Measurements from ENCODE around the gene GOSR1. TPM values are rescaled to one million over a fixed set of nuclear protein-coding genes. Genes with fewer than 3 reads are reported as not detected.

GOSR1 gene
- total RNA-seq, 2 donors from 2014 or later: 29.6 to 54.9 TPM

DNA sequence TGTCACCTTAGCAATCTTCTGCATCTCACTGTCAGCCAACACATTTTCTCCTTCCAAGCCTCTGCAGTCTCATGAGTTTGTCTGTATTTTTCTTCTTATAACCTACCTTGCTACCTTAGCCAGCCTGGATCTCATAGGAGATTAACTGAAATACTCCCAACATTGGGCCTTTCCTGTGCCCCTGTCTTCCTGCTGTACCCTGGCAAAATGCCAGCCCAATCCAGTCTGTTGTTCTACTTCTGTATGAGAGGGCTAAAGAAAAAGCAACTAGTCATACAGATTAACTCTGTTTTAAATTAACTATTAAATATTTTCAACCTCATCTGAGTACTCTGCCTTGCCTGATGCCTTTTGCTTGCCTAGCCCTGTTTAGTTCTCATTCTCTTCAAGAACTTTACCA lies 18.4 kb downstream of the GOSR1 start:
- H3K27ac ChIP-seq: no peak overlapping the region
- peaks cover 3% of the 10 kb centered on the region for H3K27me3 ChIP-seq (replicated peaks; ENCODE audit: insufficient read depth)
- H3K36me3 ChIP-seq: peaks cover 48% of the 10 kb centered on the region
- TF ChIP-seq, protein P1, sequence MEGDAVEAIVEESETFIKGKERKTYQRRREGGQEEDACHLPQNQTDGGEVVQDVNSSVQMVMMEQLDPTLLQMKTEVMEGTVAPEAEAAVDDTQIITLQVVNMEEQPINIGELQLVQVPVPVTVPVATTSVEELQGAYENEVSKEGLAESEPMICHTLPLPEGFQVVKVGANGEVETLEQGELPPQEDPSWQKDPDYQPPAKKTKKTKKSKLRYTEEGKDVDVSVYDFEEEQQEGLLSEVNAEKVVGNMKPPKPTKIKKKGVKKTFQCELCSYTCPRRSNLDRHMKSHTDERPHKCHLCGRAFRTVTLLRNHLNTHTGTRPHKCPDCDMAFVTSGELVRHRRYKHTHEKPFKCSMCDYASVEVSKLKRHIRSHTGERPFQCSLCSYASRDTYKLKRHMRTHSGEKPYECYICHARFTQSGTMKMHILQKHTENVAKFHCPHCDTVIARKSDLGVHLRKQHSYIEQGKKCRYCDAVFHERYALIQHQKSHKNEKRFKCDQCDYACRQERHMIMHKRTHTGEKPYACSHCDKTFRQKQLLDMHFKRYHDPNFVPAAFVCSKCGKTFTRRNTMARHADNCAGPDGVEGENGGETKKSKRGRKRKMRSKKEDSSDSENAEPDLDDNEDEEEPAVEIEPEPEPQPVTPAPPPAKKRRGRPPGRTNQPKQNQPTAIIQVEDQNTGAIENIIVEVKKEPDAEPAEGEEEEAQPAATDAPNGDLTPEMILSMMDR (IDR thresholded peaks at IDR 0.05): no peak
- H3K4me1 ChIP-seq (ENCODE audit: control insufficient read depth in 1 of 2, low read depth in 2 of 2): no peaks in the 10 kb centered on the region
- no peak for DNase-seq (ENCODE audit: low spot score)
- H3K9me3 ChIP-seq: no peaks in the 10 kb centered on the region
- no peak overlapping the region for H3K4me3 ChIP-seq
- ATAC-seq (ENCODE audit: insufficient number of reproducible peaks, low FRiP score, low read depth): no peak

GRCh38 chr17:30503558-30503957 lies 26.4 kb downstream of the GOSR1 start:
- Histone ChIP-seq H3K4me3 (no peak overlapping the region), H3K27me3 (replicated peaks; ENCODE audit: insufficient read depth) (no peaks in the 10 kb centered on the region), H3K36me3 (peaks cover 39% of the 10 kb centered on the region), H3K27ac (no peak overlapping the region), H3K9me3 (no peaks in the 10 kb centered on the region), H3K4me1 (ENCODE audit: control insufficient read depth in 1 of 2, low read depth in 2 of 2) (no peaks in the 10 kb centered on the region)
- DNase-seq (ENCODE audit: low spot score) (no peak), ATAC-seq (ENCODE audit: insufficient number of reproducible peaks, low FRiP score, low read depth) (no peak)
- TF ChIP-seq, protein P1 (IDR thresholded peaks at IDR 0.05): no peak

DNA sequence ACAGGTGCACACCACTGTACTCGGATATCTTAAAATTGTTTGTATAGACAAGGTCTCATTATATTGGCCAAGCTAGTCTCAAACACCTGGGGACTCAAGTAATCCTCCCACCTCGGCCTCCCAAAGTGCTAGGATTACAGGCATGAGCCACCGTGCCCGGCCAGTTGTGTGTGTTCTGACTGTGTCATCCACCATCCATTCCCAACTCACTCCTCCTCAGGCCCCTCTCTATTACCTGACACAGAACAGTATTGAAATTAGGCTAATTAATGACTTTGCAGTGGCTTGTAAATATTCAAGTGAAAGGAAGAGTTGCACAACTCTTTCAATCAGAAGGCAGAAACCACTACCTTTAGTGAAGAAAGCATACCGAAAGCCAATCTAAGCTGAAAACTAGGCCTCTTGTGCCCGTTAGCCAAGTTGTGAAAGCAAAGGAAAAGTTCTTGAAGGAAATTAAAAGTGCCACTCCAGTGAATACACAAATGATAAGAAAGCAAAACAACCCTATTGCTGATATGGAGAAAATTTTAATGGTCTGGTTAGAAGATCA lies 28.7 kb downstream of the GOSR1 start:
- peaks cover 29% of the 10 kb centered on the region for H3K36me3 ChIP-seq
- H3K27ac ChIP-seq: no peak overlapping the region
- H3K4me1 ChIP-seq (ENCODE audit: control insufficient read depth in 1 of 2, low read depth in 2 of 2): no peaks in the 10 kb centered on the region
- H3K4me3 ChIP-seq: no peak overlapping the region
- TF ChIP-seq, protein P1 (IDR thresholded peaks at IDR 0.05): no peak
- H3K27me3 ChIP-seq (replicated peaks; ENCODE audit: insufficient read depth): no peaks in the 10 kb centered on the region
- H3K9me3 ChIP-seq: no peaks in the 10 kb centered on the region
- no peak for ATAC-seq (ENCODE audit: insufficient number of reproducible peaks, low FRiP score, low read depth)
- no peak for DNase-seq (ENCODE audit: low spot score)

DNA sequence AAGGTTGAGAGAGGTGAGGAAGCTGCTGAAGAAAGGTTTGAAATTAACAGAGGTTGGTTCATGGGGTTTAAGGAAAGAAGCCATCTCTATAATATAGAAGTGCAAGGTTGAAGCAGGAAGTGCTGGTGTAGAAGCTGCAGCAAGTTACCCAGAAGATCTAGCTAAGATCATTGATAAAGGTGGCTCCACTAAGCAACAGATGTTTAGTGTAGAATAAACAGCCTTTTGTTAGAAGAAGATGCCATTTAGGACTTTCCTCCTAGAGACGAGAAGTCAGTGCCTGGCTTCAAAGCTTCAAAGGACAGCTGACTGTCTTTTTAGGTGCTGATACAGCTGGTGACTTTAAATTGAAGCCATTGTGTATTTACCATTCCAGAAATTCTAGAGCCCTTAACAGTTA lies 29.3 kb downstream of the GOSR1 start:
- no peak overlapping the region for H3K4me3 ChIP-seq
- ATAC-seq (ENCODE audit: insufficient number of reproducible peaks, low FRiP score, low read depth): no peak
- no peak overlapping the region for H3K27ac ChIP-seq
- peaks cover 26% of the 10 kb centered on the region for H3K36me3 ChIP-seq
- DNase-seq (ENCODE audit: low spot score): no peak
- TF ChIP-seq, protein P1 (IDR thresholded peaks at IDR 0.05): no peak
- no peaks in the 10 kb centered on the region for H3K27me3 ChIP-seq (replicated peaks; ENCODE audit: insufficient read depth)
- no peaks in the 10 kb centered on the region for H3K4me1 ChIP-seq (ENCODE audit: control insufficient read depth in 1 of 2, low read depth in 2 of 2)
- no peaks in the 10 kb centered on the region for H3K9me3 ChIP-seq

- no peaks in the 10 kb centered on the region for H3K4me1 ChIP-seq (ENCODE audit: control insufficient read depth in 1 of 2, low read depth in 2 of 2)
- no peaks in the 10 kb centered on the region for H3K27me3 ChIP-seq (replicated peaks; ENCODE audit: insufficient read depth)
- H3K27ac ChIP-seq: no peak overlapping the region
- TF ChIP-seq, protein P1 (IDR thresholded peaks at IDR 0.05): no peak
- no peak overlapping the region for H3K4me3 ChIP-seq
- ATAC-seq (ENCODE audit: insufficient number of reproducible peaks, low FRiP score, low read depth) (no peak), DNase-seq (ENCODE audit: low spot score) (no peak)
- no peaks in the 10 kb centered on the region for H3K9me3 ChIP-seq
- H3K36me3 ChIP-seq: peaks cover 13% of the 10 kb centered on the region
These were observed 36.1 kb downstream of the GOSR1 start for GRCh38 chr17:30513346-30513745.

All from thoracic aorta (tissue), 2 donors.